Keratinocyte (primary cell): Measurements from ENCODE around the gene HMGXB3.

Experiments used
- CTCF ChIP-seq, 3 experiments: IDR thresholded peaks in 1 of 3; conservative IDR thresholded peaks in 1 of 3; optimal IDR thresholded peaks in 1 of 3; 2 replicates in 2 of 3; 3 replicates in 1 of 3; pipeline versions ENCODE3 to v1.5.1; 2011; ENCODE audit warnings: low read length in 3 of 3, mild to moderate bottlenecking in 3 of 3, moderate library complexity in 2 of 3, control low read depth in 1 of 3, inconsistent platforms in 1 of 3; ENCODE audit not compliant: insufficient read depth in 2 of 3; ENCODE audit errors: extremely low read depth in 1 of 3
- EZH2 ChIP-seq: IDR thresholded peaks from one replicate; pipeline ENCODE4 v1.6.1; 2012; ENCODE audit warnings: inconsistent platforms, mild to moderate bottlenecking, low read length, moderate library complexity

- TF ChIP-seq CTCF (optimal IDR thresholded peaks at IDR 0.05 in 1 of 3, IDR thresholded peaks at IDR 0.05 in 1 of 3, conservative IDR thresholded peaks at IDR 0.05 in 1 of 3; ENCODE audit: extremely low read depth in 1 of 3, insufficient read depth in 2 of 3, low read length in 3 of 3) (no peak), EZH2 (no peak)
These were observed 68.6 kb downstream of the HMGXB3 start for GRCh38 chr5:150068961-150069645.
